Ovary (tissue), 3 donors: ENCODE data around the gene C16orf95.

Experiments
- POLR2A ChIP-seq: fragments of 450-650 bp; IDR thresholded peaks from one replicate; pipeline ENCODE4 v1.6.1; 2017; ENCODE audit warnings: antibody characterized with exemption, mild to moderate bottlenecking, moderate library complexity
- TF ChIP-seq, protein P1 (sequence below), 3 donors: fragments of 450-650 bp in 2 of 3; fragments of 200-600 bp in 1 of 3; IDR thresholded peaks; one replicate each; pipeline versions ENCODE4 v1.5.1 to v1.8.0; 2016 to 2022; ENCODE audit warnings: antibody characterized with exemption in 3 of 3, mild to moderate bottlenecking in 1 of 3
- donor health status: DM: no; HTN: no; CAD: no.

DNA sequence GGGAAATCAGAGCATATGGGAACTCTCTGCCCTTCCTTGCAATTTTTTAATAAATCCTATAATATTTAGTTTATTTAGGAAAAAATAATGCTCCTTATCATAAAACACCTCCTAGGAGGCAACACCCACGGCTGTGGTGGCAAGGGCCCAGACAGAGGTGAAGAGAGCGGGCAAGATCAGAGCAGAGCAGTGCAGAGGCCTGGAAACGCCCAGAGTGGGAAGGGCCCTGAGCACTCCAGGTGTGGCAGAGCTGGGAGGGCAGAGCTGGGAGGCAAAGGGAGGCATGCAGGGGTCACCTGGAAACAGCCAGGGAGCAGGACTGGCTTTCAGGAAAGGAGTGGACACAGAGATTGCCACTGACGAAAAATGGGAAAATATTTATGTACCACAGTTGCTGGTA is 49.1 kb upstream of the C16orf95 start:
- TF ChIP-seq, protein P1, sequence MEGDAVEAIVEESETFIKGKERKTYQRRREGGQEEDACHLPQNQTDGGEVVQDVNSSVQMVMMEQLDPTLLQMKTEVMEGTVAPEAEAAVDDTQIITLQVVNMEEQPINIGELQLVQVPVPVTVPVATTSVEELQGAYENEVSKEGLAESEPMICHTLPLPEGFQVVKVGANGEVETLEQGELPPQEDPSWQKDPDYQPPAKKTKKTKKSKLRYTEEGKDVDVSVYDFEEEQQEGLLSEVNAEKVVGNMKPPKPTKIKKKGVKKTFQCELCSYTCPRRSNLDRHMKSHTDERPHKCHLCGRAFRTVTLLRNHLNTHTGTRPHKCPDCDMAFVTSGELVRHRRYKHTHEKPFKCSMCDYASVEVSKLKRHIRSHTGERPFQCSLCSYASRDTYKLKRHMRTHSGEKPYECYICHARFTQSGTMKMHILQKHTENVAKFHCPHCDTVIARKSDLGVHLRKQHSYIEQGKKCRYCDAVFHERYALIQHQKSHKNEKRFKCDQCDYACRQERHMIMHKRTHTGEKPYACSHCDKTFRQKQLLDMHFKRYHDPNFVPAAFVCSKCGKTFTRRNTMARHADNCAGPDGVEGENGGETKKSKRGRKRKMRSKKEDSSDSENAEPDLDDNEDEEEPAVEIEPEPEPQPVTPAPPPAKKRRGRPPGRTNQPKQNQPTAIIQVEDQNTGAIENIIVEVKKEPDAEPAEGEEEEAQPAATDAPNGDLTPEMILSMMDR (IDR thresholded peaks at IDR 0.05), result no peak
- no peak for TF ChIP-seq POLR2A
